ENCODE measurements around the gene RAC2. TPM values are rescaled to one million over a fixed set of nuclear protein-coding genes. Genes with fewer than 3 reads are reported as not detected.
A peak's percentile ranks its signal among the peaks of the same experiment; 100 is the strongest.

RAC2 gene
- total RNA-seq, 6 donors from 2014 or later: 22.1 to 126 (median 65.2) TPM

GRCh38 chr22:37242395-37242918 lies 1.6 kb downstream of the RAC2 start:
- Histone ChIP-seq H3K4me3 (peak overlapping the region in 3 of 4 donors; percentile 44 to 55 (median 54)), H3K4me1 (peaks cover 9 to 35% (median 23%) of the 10 kb centered on the region in 4 donors), H3K9me3 (no peaks in the 10 kb centered on the region), H3K27me3 (no peaks in the 10 kb centered on the region), H3K36me3 (no peaks in the 10 kb centered on the region), H3K27ac (peak overlapping the region; percentile 81 to 91 (median 83))
- ATAC-seq (ENCODE audit: low FRiP score in 2 of 2) (peak; percentile 69 to 79), DNase-seq (peak in 1 of 2 donors; percentile 89)
- 32 to 55% methylated on average over 10 to 16 of the region's 16 CpGs for WGBS, 2 donors
- TF ChIP-seq, protein P1, sequence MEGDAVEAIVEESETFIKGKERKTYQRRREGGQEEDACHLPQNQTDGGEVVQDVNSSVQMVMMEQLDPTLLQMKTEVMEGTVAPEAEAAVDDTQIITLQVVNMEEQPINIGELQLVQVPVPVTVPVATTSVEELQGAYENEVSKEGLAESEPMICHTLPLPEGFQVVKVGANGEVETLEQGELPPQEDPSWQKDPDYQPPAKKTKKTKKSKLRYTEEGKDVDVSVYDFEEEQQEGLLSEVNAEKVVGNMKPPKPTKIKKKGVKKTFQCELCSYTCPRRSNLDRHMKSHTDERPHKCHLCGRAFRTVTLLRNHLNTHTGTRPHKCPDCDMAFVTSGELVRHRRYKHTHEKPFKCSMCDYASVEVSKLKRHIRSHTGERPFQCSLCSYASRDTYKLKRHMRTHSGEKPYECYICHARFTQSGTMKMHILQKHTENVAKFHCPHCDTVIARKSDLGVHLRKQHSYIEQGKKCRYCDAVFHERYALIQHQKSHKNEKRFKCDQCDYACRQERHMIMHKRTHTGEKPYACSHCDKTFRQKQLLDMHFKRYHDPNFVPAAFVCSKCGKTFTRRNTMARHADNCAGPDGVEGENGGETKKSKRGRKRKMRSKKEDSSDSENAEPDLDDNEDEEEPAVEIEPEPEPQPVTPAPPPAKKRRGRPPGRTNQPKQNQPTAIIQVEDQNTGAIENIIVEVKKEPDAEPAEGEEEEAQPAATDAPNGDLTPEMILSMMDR (IDR thresholded peaks at IDR 0.05): no peak
- TF ChIP-seq POLR2AphosphoS5 (IDR thresholded peaks at IDR 0.05) (peak; percentile 13 to 65), POLR2A (IDR thresholded peaks at IDR 0.05) (peak in 1 of 4 donors; percentile 27)

- peaks cover 12 to 44% (median 27%) of the 10 kb centered on the region in 4 donors for H3K4me1 ChIP-seq
- peak in 1 of 2 donors; percentile 34 for ATAC-seq (ENCODE audit: low FRiP score in 2 of 2)
- no peak for TF ChIP-seq EP300 (IDR thresholded peaks at IDR 0.05)
- no peak for TF ChIP-seq POLR2A (IDR thresholded peaks at IDR 0.05)
- TF ChIP-seq POLR2AphosphoS5 (IDR thresholded peaks at IDR 0.05): peak in 1 of 2 donors; percentile 9
- TF ChIP-seq, protein P1 (IDR thresholded peaks at IDR 0.05): no peak
- WGBS, 2 donors: 35 to 36% methylated on average over 7 to 17 of the region's 19 CpGs
- H3K27ac ChIP-seq: peak overlapping the region; percentile 54 to 91 (median 76)
- H3K4me3 ChIP-seq: peak overlapping the region in 3 of 4 donors; percentile 38 to 55 (median 44)
- peak in 1 of 2 donors; percentile 71 for DNase-seq
- H3K27me3 ChIP-seq: no peaks in the 10 kb centered on the region
- H3K9me3 ChIP-seq: no peaks in the 10 kb centered on the region
- no peaks in the 10 kb centered on the region for H3K36me3 ChIP-seq
Measured at GRCh38 chr22:37241351-37242142, 2.5 kb downstream of the RAC2 start.

DNA sequence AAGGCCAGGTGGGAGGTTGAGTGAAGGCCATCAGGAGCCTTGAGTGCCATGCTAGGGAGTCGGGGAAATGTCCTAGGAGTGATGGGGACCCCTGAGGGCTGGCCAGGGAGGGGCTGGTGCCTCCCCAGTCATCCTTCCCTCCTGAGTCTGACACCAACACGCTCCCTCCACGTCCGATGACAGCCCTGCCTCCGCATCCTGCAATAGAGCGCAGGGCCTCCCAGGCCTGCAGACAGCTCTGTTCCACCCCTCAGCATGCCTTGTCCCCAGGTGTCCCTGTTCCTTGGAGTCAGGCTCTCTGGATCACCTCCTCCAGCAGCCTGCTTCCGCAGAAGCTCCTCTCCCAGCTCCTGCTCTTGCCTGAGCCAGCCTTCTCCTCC lies 3.1 kb downstream of the RAC2 start:
- Histone ChIP-seq H3K4me1 (peaks cover 12 to 44% (median 27%) of the 10 kb centered on the region in 4 donors), H3K27ac (peak overlapping the region; percentile 54 to 91 (median 76)), H3K36me3 (no peaks in the 10 kb centered on the region), H3K27me3 (no peaks in the 10 kb centered on the region), H3K9me3 (no peaks in the 10 kb centered on the region), H3K4me3 (peak overlapping the region in 2 of 4 donors; percentile 38 to 55)
- 77 to 88% methylated on average over 5 to 7 of the region's 7 CpGs for WGBS, 2 donors
- TF ChIP-seq, protein P1 (IDR thresholded peaks at IDR 0.05): no peak
- TF ChIP-seq POLR2AphosphoS5 (IDR thresholded peaks at IDR 0.05): no peak
- TF ChIP-seq POLR2A (IDR thresholded peaks at IDR 0.05): no peak
- no peak for TF ChIP-seq EP300 (IDR thresholded peaks at IDR 0.05)
- DNase-seq: no peak
- ATAC-seq (ENCODE audit: low FRiP score in 2 of 2): no peak

GRCh38 chr22:37240240-37240940 lies 3.7 kb downstream of the RAC2 start:
- Histone ChIP-seq H3K36me3 (no peaks in the 10 kb centered on the region), H3K27me3 (no peaks in the 10 kb centered on the region), H3K9me3 (no peaks in the 10 kb centered on the region), H3K4me1 (peaks cover 12 to 44% (median 27%) of the 10 kb centered on the region in 4 donors), H3K4me3 (no peak overlapping the region), H3K27ac (peak overlapping the region in 2 of 4 donors; percentile 83 to 91)
- ATAC-seq (ENCODE audit: low FRiP score in 2 of 2) (no peak), DNase-seq (no peak)
- no peak for TF ChIP-seq POLR2A (IDR thresholded peaks at IDR 0.05)
- TF ChIP-seq, protein P1 (IDR thresholded peaks at IDR 0.05): no peak
- TF ChIP-seq POLR2AphosphoS5 (IDR thresholded peaks at IDR 0.05): no peak
- WGBS, 2 donors: 87 to 88% methylated on average over 9 to 11 of the region's 11 CpGs
